OCI-LY7 (cell line): ENCODE results near the gene PCP4L1. TPM values are rescaled to one million over a fixed set of nuclear protein-coding genes. Genes with fewer than 3 reads are reported as not detected.

ENCODE experiments used
- BruUV-seq: library from RNA; stranded (reverse); fragments of 400-500 nt; replicated peaks from 2 replicates; lab custom pipeline; 2021; lab: Mats Ljungman, UMichigan
- CTCF ChIA-PET: fragments of 300-600 bp; sonication (Branson Sonifier 250); formaldehyde crosslinking; loops from one replicate; lab custom pipeline; 2022; ENCODE audit warnings: antibody characterized with exemption; ENCODE audit not compliant: unreplicated experiment; lab: Charles Lee
- POLR2A ChIA-PET: fragments of 300-600 bp; sonication (Branson Sonifier 250); formaldehyde crosslinking; loops from one replicate; lab custom pipeline; 2022; ENCODE audit warnings: antibody characterized with exemption; lab: Charles Lee
- DNase-seq: peaks from one replicate; pipeline ENCODE4 v3.0.0-alpha.2; 2015; ENCODE audit warnings: low spot score
- H2AFZ ChIP-seq: fragments of 200-600 bp; sonication (generic), shearing (Covaris generic); 2 replicates; pipeline ENCODE4 v1.6.1; 2014; ENCODE audit warnings: mild to moderate bottlenecking, antibody characterized with exemption, low read length, moderate library complexity
- H3K27ac ChIP-seq: fragments of 200-600 bp; sonication (generic); 2 replicates; pipeline ENCODE4 v1.5.1; 2014; ENCODE audit warnings: mixed run types, low read depth, mild to moderate bottlenecking, moderate library complexity, low read length, inconsistent platforms; ENCODE audit not compliant: poor library complexity, severe bottlenecking
- H3K36me3 ChIP-seq: fragments of 200-600 bp; sonication (generic); 2 replicates; pipeline ENCODE4 v1.6.1; 2014; ENCODE audit warnings: mild to moderate bottlenecking, antibody characterized with exemption, low read length, moderate library complexity, mixed read lengths; ENCODE audit not compliant: insufficient read depth
- H3K4me1 ChIP-seq: fragments of 200-600 bp; sonication (generic); 2 replicates; pipeline ENCODE4 v1.5.1; 2014; ENCODE audit warnings: mild to moderate bottlenecking, low read length; ENCODE audit not compliant: insufficient read depth, poor library complexity, severe bottlenecking
- H3K4me2 ChIP-seq: fragments of 200-600 bp; sonication (generic); 2 replicates; pipeline ENCODE4 v1.6.1; 2014; ENCODE audit warnings: mild to moderate bottlenecking, low read length
- H3K4me3 ChIP-seq: fragments of 200-600 bp; sonication (generic); 2 replicates; pipeline ENCODE4 v1.5.1; 2014; ENCODE audit warnings: mild to moderate bottlenecking, low read depth, low read length; ENCODE audit not compliant: poor library complexity, severe bottlenecking
- H3K79me2 ChIP-seq: fragments of 200-600 bp; sonication (generic); 2 replicates; pipeline ENCODE4 v1.6.1; 2016; ENCODE audit warnings: low read depth, mild to moderate bottlenecking, low read length, moderate library complexity, mixed read lengths; ENCODE audit not compliant: insufficient read depth
- H3K9me2 ChIP-seq: fragments of 200-600 bp; sonication (generic); 2 replicates; pipeline ENCODE4 v1.6.1; 2016; ENCODE audit warnings: mild to moderate bottlenecking, low read length, mixed read lengths; ENCODE audit not compliant: insufficient read depth
- H3K9me3 ChIP-seq: fragments of 200-600 bp; sonication (generic); 2 replicates; pipeline ENCODE4 v1.6.1; 2014; ENCODE audit warnings: mild to moderate bottlenecking, mixed run types, low read length, mixed read lengths
- H4K20me1 ChIP-seq: fragments of 200-600 bp; sonication (generic); 2 replicates; pipeline ENCODE4 v1.6.1; 2014; ENCODE audit warnings: mild to moderate bottlenecking, antibody characterized with exemption, low read length, moderate library complexity, mixed read lengths; ENCODE audit not compliant: insufficient read depth
- CTCF ChIP-seq: fragments of 200-600 bp; sonication (generic); conservative IDR thresholded peaks from 2 replicates; pipeline ENCODE4 v1.5.1; 2014; ENCODE audit warnings: mild to moderate bottlenecking, antibody characterized with exemption, low read length, moderate library complexity, mixed read lengths
- EZH2phosphoT487 ChIP-seq: fragments of 200-600 bp; sonication (generic); IDR thresholded peaks from 2 replicates; pipeline ENCODE4 v1.6.1; 2018; ENCODE audit warnings: low read depth, borderline replicate concordance, mild to moderate bottlenecking, mixed run types, antibody characterized with exemption, low read length, moderate library complexity, mixed read lengths
- intact Hi-C: fragments of 100-400 bp; cut with micrococcal nuclease; formaldehyde crosslinking; loops from one replicate; pipeline ENCODE4 v1.10.0; 2022; ENCODE audit not compliant: unreplicated experiment
- total RNA-seq, 2 experiments: library from RNA; depleted of rRNA in 1 of 2; stranded (reverse); fragments of >200 nt in 1 of 2; shearing (Covaris generic) in 1 of 2; gene quantifications; 2 replicates each; pipeline ENCODE4 v1.2.3, GENCODE V29; 2014 to 2022

Gene PCP4L1
- total RNA-seq, 2 experiments from 2014 or later, result not detected

- Histone ChIP-seq H3K9me3 (no peaks in the 10 kb centered on the region), H3K4me2 (no peak overlapping the region), H3K27ac (no peak overlapping the region), H3K4me1 (no peaks in the 10 kb centered on the region), H3K4me3 (no peak overlapping the region), H4K20me1 (no peaks in the 10 kb centered on the region), H3K36me3 (peaks cover 19% of the 10 kb centered on the region), H2AFZ (no peak overlapping the region), H3K9me2 (no peaks in the 10 kb centered on the region), H3K79me2 (no peaks in the 10 kb centered on the region)
- POLR2A ChIA-PET, result no interaction called here
- BruUV-seq, result no TSS peak
- TF ChIP-seq CTCF, result no peak
- no peak for TF ChIP-seq EZH2phosphoT487
- intact Hi-C loops, result no loop called here
- CTCF ChIA-PET, result no interaction called here
- DNase-seq, result no peak
These were observed 25.4 kb upstream of the PCP4L1 start for GRCh38 chr1:161233102-161233501.

GRCh38 chr1:161235957-161236775, 22.4 kb upstream of the PCP4L1 start:
- H3K4me1 ChIP-seq, result no peaks in the 10 kb centered on the region
- H3K4me3 ChIP-seq, result no peak overlapping the region
- H3K27ac ChIP-seq, result no peak overlapping the region
- H3K79me2 ChIP-seq, result no peaks in the 10 kb centered on the region
- H3K36me3 ChIP-seq, result no peaks in the 10 kb centered on the region
- no peak for DNase-seq
- no peak overlapping the region for H3K4me2 ChIP-seq
- CTCF ChIA-PET, result no interaction called here
- no peaks in the 10 kb centered on the region for H4K20me1 ChIP-seq
- intact Hi-C loops, result no loop called here
- BruUV-seq, result no TSS peak
- no peaks in the 10 kb centered on the region for H3K9me2 ChIP-seq
- POLR2A ChIA-PET, result interaction anchor here (0.6 kb wide), 1 partner anchor 10 kb away, joined by 4 read pairs; no protein-coding TSS in a partner anchor
- no peaks in the 10 kb centered on the region for H3K9me3 ChIP-seq
- TF ChIP-seq CTCF (no peak), EZH2phosphoT487 (no peak)
- no peak overlapping the region for H2AFZ ChIP-seq

GRCh38 chr1:161238039-161238473, 20.5 kb upstream of the PCP4L1 start, which contains the start of gene NR1I3:
Gene NR1I3, minus strand, starts transcription at chr1:161238203. Its CDS starts 1,638 bp downstream, at chr1:161236565.
- ChIA-PET POLR2A (no interaction called here), CTCF (no interaction called here)
- H4K20me1 ChIP-seq, result no peaks in the 10 kb centered on the region
- no peaks in the 10 kb centered on the region for H3K9me3 ChIP-seq
- H3K36me3 ChIP-seq, result no peaks in the 10 kb centered on the region
- H2AFZ ChIP-seq, result no peak within 1 kb of the TSS
- BruUV-seq, result no TSS peak
- intact Hi-C loops, result no loop called here
- no peak within 1 kb of the TSS for H3K4me3 ChIP-seq
- no peak within 1 kb of the TSS for H3K27ac ChIP-seq
- no peaks in the 10 kb centered on the region for H3K9me2 ChIP-seq
- no peaks in the 10 kb centered on the region for H3K79me2 ChIP-seq
- no peak for DNase-seq
- TF ChIP-seq CTCF, result no peak
- TF ChIP-seq EZH2phosphoT487, result no peak
- H3K4me1 ChIP-seq, result no peaks in the 10 kb centered on the region
- H3K4me2 ChIP-seq, result no peak within 1 kb of the TSS
